ENCODE measurements around the gene RHEBL1.

- TF ChIP-seq CTCF (IDR thresholded peaks at IDR 0.05) = no peak
- no peak for TF ChIP-seq POLR2AphosphoS5 (IDR thresholded peaks at IDR 0.05)
These were observed 44.3 kb downstream of the RHEBL1 start for GRCh38 chr12:49025463-49025862.

Measured in transverse colon (tissue), 4 donors.